KMS-11 (cell line): Measurements from ENCODE around the gene CBFA2T2.

Source experiments
- H2AFZ ChIP-seq: fragments of 200-600 bp; sonication (generic); 2 replicates; pipeline ENCODE4 v1.6.1; 2016; ENCODE audit warnings: antibody characterized with exemption, mixed run types, low read depth
- H3K27ac ChIP-seq: fragments of 200-600 bp; sonication (generic); 2 replicates; pipeline ENCODE4 v1.6.1; 2016; ENCODE audit warnings: mild to moderate bottlenecking, mixed run types
- H3K27me3 ChIP-seq: fragments of 200-600 bp; sonication (generic); 2 replicates; pipeline ENCODE4 v1.6.1; 2017; ENCODE audit warnings: mild to moderate bottlenecking, low read depth, mixed run types, moderate library complexity; ENCODE audit not compliant: insufficient read depth
- H3K36me3 ChIP-seq: fragments of 200-600 bp; sonication (generic); 2 replicates; pipeline ENCODE4 v1.6.1; 2017; ENCODE audit warnings: mild to moderate bottlenecking, mixed run types; ENCODE audit not compliant: insufficient read depth
- H3K4me1 ChIP-seq: fragments of 200-600 bp; sonication (generic); 2 replicates; pipeline ENCODE4 v1.6.1; 2016; ENCODE audit warnings: mild to moderate bottlenecking, low read depth, mixed run types; ENCODE audit not compliant: poor library complexity, severe bottlenecking
- H3K4me2 ChIP-seq: fragments of 200-600 bp; sonication (generic); 2 replicates; pipeline ENCODE4 v1.7.0; 2016; ENCODE audit warnings: mild to moderate bottlenecking, mixed run types
- H3K4me3 ChIP-seq: fragments of 200-600 bp; sonication (generic); IDR thresholded peaks from 2 replicates; pipeline ENCODE4 v1.6.1; 2017; ENCODE audit warnings: low read depth, low read length, mixed read lengths; ENCODE audit not compliant: insufficient read depth
- H3K79me2 ChIP-seq: fragments of 200-600 bp; sonication (generic); 2 replicates; pipeline ENCODE4 v1.6.1; 2016; ENCODE audit warnings: low read depth, mixed run types; ENCODE audit not compliant: insufficient read depth
- H3K9ac ChIP-seq: fragments of 200-600 bp; sonication (generic); 2 replicates; pipeline ENCODE4 v1.6.1; 2016; ENCODE audit warnings: mild to moderate bottlenecking, mixed run types
- H4K20me1 ChIP-seq: fragments of 200-600 bp; sonication (generic); 2 replicates; pipeline ENCODE4 v1.6.1; 2016; ENCODE audit warnings: mild to moderate bottlenecking, mixed run types; ENCODE audit not compliant: insufficient read depth
- CTCF ChIP-seq: fragments of 200-600 bp; sonication (generic); conservative IDR thresholded peaks from 2 replicates; pipeline ENCODE4 v1.6.1; 2017; ENCODE audit warnings: low read depth, mild to moderate bottlenecking, antibody characterized with exemption, low read length, moderate library complexity, mixed read lengths

The CBFA2T2 gene

GRCh38 chr20:33522256-33522820 lies 32.4 kb downstream of the CBFA2T2 start:
- Histone ChIP-seq H3K27ac (no peak overlapping the region), H2AFZ (no peak overlapping the region), H3K79me2 (peaks cover 39% of the 10 kb centered on the region; the same call in 1 of the 2 replicates), H3K9ac (no peak overlapping the region), H3K4me1 (peaks cover 59% of the 10 kb centered on the region), H3K36me3 (no peaks in the 10 kb centered on the region), H3K4me2 (peak overlapping the region; percentile 38; the same call in 1 of the 2 replicates), H4K20me1 (no peaks in the 10 kb centered on the region), H3K4me3 (no peak overlapping the region), H3K27me3 (no peaks in the 10 kb centered on the region)
- no peak for TF ChIP-seq CTCF

GRCh38 chr20:33524261-33524660 lies 34.4 kb downstream of the CBFA2T2 start:
- no peak for TF ChIP-seq CTCF
- peaks cover 32% of the 10 kb centered on the region; the same call in 1 of the 2 replicates for H3K79me2 ChIP-seq
- no peak overlapping the region for H3K27ac ChIP-seq

GRCh38 chr20:33526769-33527168 lies 36.9 kb downstream of the CBFA2T2 start:
- Histone ChIP-seq H3K79me2 (0 out of 2 replicates have a peak, but pooled peaks cover 16% of the 10 kb centered on the region), H3K4me2 (no peak overlapping the region), H3K36me3 (no peaks in the 10 kb centered on the region), H3K4me1 (peaks cover 47% of the 10 kb centered on the region), H3K27me3 (no peaks in the 10 kb centered on the region), H3K4me3 (no peak overlapping the region), H2AFZ (no peak overlapping the region), H4K20me1 (no peaks in the 10 kb centered on the region), H3K9ac (no peak overlapping the region), H3K27ac (no peak overlapping the region)
- TF ChIP-seq CTCF, result no peak

More at GRCh38 chr20:33524261-33524660, 34.4 kb downstream of the CBFA2T2 start:
- Histone ChIP-seq H3K4me3 (no peak overlapping the region), H4K20me1 (no peaks in the 10 kb centered on the region), H3K4me2 (no peak overlapping the region), H3K36me3 (no peaks in the 10 kb centered on the region), H3K27me3 (no peaks in the 10 kb centered on the region), H3K4me1 (peaks cover 49% of the 10 kb centered on the region), H3K9ac (no peak overlapping the region), H2AFZ (no peak overlapping the region)

GRCh38 chr20:33531047-33531877 lies 41.4 kb downstream of the CBFA2T2 start:
- Histone ChIP-seq H3K27ac (peak overlapping the region; percentile 44; the same call in 1 of the 2 replicates), H3K27me3 (no peaks in the 10 kb centered on the region), H3K9ac (no peak overlapping the region), H2AFZ (no peak overlapping the region), H3K79me2 (peaks cover 11% of the 10 kb centered on the region; the same call in 1 of the 2 replicates), H3K4me2 (peak overlapping the region; percentile 50), H3K4me3 (no peak overlapping the region), H4K20me1 (no peaks in the 10 kb centered on the region), H3K36me3 (no peaks in the 10 kb centered on the region), H3K4me1 (peaks cover 33% of the 10 kb centered on the region)
- no peak for TF ChIP-seq CTCF
